Measurements from ENCODE around the gene DUSP16. TPM values are rescaled to one million over a fixed set of nuclear protein-coding genes. Genes with fewer than 3 reads are reported as not detected.
A peak's percentile ranks its signal among the peaks of the same experiment; 100 is the strongest.

The DUSP16 gene
- total RNA-seq, 3 donors from 2014 or later (not counting 1 experiment from before 2014, with no cell fraction given): 6.9 to 19.9 (median 10.0) TPM

GRCh38 chr12:12428961-12429657, 133.6 kb downstream of the DUSP16 start:
- ATAC-seq: no peak
- Histone ChIP-seq H3K27ac (ENCODE audit: low read length) (no peak overlapping the region), H3K4me1 (ENCODE audit: control insufficient read depth, insufficient read depth, low read length) (peaks cover 18% of the 10 kb centered on the region), H3K9me3 (ENCODE audit: control insufficient read depth, insufficient read depth, low read length) (no peaks in the 10 kb centered on the region), H3K4me3 (ENCODE audit: low read length) (no peak overlapping the region), H3K27me3 (ENCODE audit: control insufficient read depth, insufficient read depth, low read length) (no peaks in the 10 kb centered on the region), H3K36me3 (ENCODE audit: control insufficient read depth, insufficient read depth, low read length) (no peaks in the 10 kb centered on the region)
- WGBS (ENCODE audit: insufficient coverage): 95% methylated on average over 7 of the region's 7 CpGs
- intact Hi-C loops (cut with micrococcal nuclease): no loop called here
- Mint-ChIP-seq H3K36me3 (peaks cover 9% of the 10 kb centered on the region), H3K27me3 (ENCODE audit: low read depth in 2 of 2) (no peaks in the 10 kb centered on the region), H3K4me1 (peaks cover 37 to 43% of the 10 kb centered on the region in 2 donors), H3K9me3 (peaks cover 2% of the 10 kb centered on the region in 2 donors), H3K27ac (peak overlapping the region in 1 of 2 donors; percentile 36), H3K4me3 (no peak overlapping the region)
- DNase-seq: no peak
- TF ChIP-seq CTCF (IDR thresholded peaks at IDR 0.05): no peak

- Histone ChIP-seq H3K9me3 (ENCODE audit: control insufficient read depth, insufficient read depth, low read length) (peaks cover 4% of the 10 kb centered on the region), H3K27me3 (ENCODE audit: control insufficient read depth, insufficient read depth, low read length) (no peaks in the 10 kb centered on the region), H3K36me3 (ENCODE audit: control insufficient read depth, insufficient read depth, low read length) (no peaks in the 10 kb centered on the region), H3K27ac (ENCODE audit: low read length) (no peak overlapping the region), H3K4me3 (ENCODE audit: low read length) (no peak overlapping the region), H3K4me1 (ENCODE audit: control insufficient read depth, insufficient read depth, low read length) (peaks cover 12% of the 10 kb centered on the region)
- H3K36me3 Mint-ChIP-seq: peaks cover 18% of the 10 kb centered on the region
- ATAC-seq (no peak), DNase-seq (no peak)
- H3K27me3 Mint-ChIP-seq (ENCODE audit: low read depth in 2 of 2): no peaks in the 10 kb centered on the region
- intact Hi-C loops (cut with micrococcal nuclease): no loop called here
- H3K27ac Mint-ChIP-seq: no peak overlapping the region
- no peak for TF ChIP-seq CTCF (IDR thresholded peaks at IDR 0.05)
- 83% methylated on average over 1 of the region's 2 CpGs for WGBS (ENCODE audit: insufficient coverage)
- peaks cover 4% of the 10 kb centered on the region in 2 donors for H3K9me3 Mint-ChIP-seq
- H3K4me1 Mint-ChIP-seq: peaks cover 37 to 46% of the 10 kb centered on the region in 2 donors
- no peak overlapping the region for H3K4me3 Mint-ChIP-seq
These were observed 134.6 kb downstream of the DUSP16 start for GRCh38 chr12:12428047-12428446.

GRCh38 chr12:12427568-12427967, 135.1 kb downstream of the DUSP16 start:
- H3K4me3 ChIP-seq (ENCODE audit: low read length): no peak overlapping the region
- intact Hi-C loops (cut with micrococcal nuclease): no loop called here
- peaks cover 12% of the 10 kb centered on the region for H3K4me1 ChIP-seq (ENCODE audit: control insufficient read depth, insufficient read depth, low read length)
- H3K27me3 Mint-ChIP-seq (ENCODE audit: low read depth in 2 of 2): no peaks in the 10 kb centered on the region
- no peak overlapping the region for H3K4me3 Mint-ChIP-seq
- no peak overlapping the region for H3K27ac ChIP-seq (ENCODE audit: low read length)
- H3K36me3 ChIP-seq (ENCODE audit: control insufficient read depth, insufficient read depth, low read length): no peaks in the 10 kb centered on the region
- H3K36me3 Mint-ChIP-seq: peaks cover 18% of the 10 kb centered on the region
- DNase-seq (no peak), ATAC-seq (no peak)
- peaks cover 4% of the 10 kb centered on the region in 2 donors for H3K9me3 Mint-ChIP-seq
- TF ChIP-seq CTCF (IDR thresholded peaks at IDR 0.05): no peak
- H3K9me3 ChIP-seq (ENCODE audit: control insufficient read depth, insufficient read depth, low read length): peaks cover 4% of the 10 kb centered on the region
- H3K27me3 ChIP-seq (ENCODE audit: control insufficient read depth, insufficient read depth, low read length): no peaks in the 10 kb centered on the region
- 96% methylated on average over 4 of the region's 4 CpGs for WGBS (ENCODE audit: insufficient coverage)
- no peak overlapping the region for H3K27ac Mint-ChIP-seq
- peaks cover 32 to 46% of the 10 kb centered on the region in 2 donors for H3K4me1 Mint-ChIP-seq

- H3K9me3 ChIP-seq (ENCODE audit: control insufficient read depth, insufficient read depth, low read length): peaks cover 4% of the 10 kb centered on the region
- no CpG with 5 or more reads among the region's 1 CpG for WGBS (ENCODE audit: insufficient coverage)
- Mint-ChIP-seq H3K27me3 (ENCODE audit: low read depth in 2 of 2) (no peaks in the 10 kb centered on the region), H3K36me3 (peaks cover 18% of the 10 kb centered on the region), H3K9me3 (peaks cover 4% of the 10 kb centered on the region in 2 donors), H3K4me1 (peaks cover 15 to 42% of the 10 kb centered on the region in 2 donors), H3K27ac (no peak overlapping the region), H3K4me3 (no peak overlapping the region)
- no peaks in the 10 kb centered on the region for H3K36me3 ChIP-seq (ENCODE audit: control insufficient read depth, insufficient read depth, low read length)
- H3K27me3 ChIP-seq (ENCODE audit: control insufficient read depth, insufficient read depth, low read length): no peaks in the 10 kb centered on the region
- ATAC-seq (no peak), DNase-seq (no peak)
- TF ChIP-seq CTCF (IDR thresholded peaks at IDR 0.05): no peak
- intact Hi-C loops (cut with micrococcal nuclease): no loop called here
- H3K4me1 ChIP-seq (ENCODE audit: control insufficient read depth, insufficient read depth, low read length): peaks cover 6% of the 10 kb centered on the region
- H3K27ac ChIP-seq (ENCODE audit: low read length): no peak overlapping the region
- H3K4me3 ChIP-seq (ENCODE audit: low read length): no peak overlapping the region
These were observed 137.0 kb downstream of the DUSP16 start for GRCh38 chr12:12425616-12426015.
